SH-SY5Y (cell line): Measurements from ENCODE around the gene STXBP4.

Source experiments
- GATA2 ChIP-seq: IDR thresholded peaks from 2 replicates; pipeline ENCODE4 v1.6.1; 2011; ENCODE audit warnings: mild to moderate bottlenecking, low read depth, low read length
- GATA3 ChIP-seq: IDR thresholded peaks from 2 replicates; pipeline ENCODE4 v1.6.1; 2011; ENCODE audit warnings: low read depth, mild to moderate bottlenecking, low read length, moderate library complexity

DNA sequence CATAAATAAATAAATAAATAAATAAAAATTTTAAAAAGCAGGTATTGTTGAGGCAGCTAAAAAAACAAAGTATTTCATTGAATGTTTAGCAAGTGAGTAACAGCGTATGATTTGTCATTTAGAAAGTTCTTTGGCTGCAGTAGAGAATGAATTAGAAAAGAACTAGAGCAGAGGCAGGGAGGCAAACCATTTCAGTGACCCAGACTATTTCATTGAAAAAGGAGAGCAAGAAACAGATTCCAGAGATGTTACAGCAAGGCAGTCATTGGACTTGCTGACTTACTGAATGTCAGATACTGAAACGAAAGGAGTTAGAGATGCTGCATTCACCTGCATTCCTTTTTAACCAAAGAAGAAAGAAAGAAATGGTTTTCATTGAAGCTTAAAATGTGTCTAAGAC, 190.7 kb downstream of the STXBP4 start:
- TF ChIP-seq GATA2 = no peak
- no peak for TF ChIP-seq GATA3
